K562 (cell line): ENCODE results near the gene UTP25.

Experiments
- ARNT ChIP-seq, 2 experiments: fragments of 450-650 bp; IDR thresholded peaks; 2 replicates each; pipeline ENCODE4 v1.6.1; 2016; ENCODE audit warnings: mild to moderate bottlenecking in 1 of 2
- CREB1 ChIP-seq, 2 experiments: sonication (generic) in 1 of 2; formaldehyde crosslinking in 1 of 2; IDR thresholded peaks; 2 replicates each; pipeline versions ENCODE4 v1.6.1 to v1.8.0; 2012 to 2022; ENCODE audit warnings: inconsistent platforms in 1 of 2, mild to moderate bottlenecking in 1 of 2, missing genetic modification reagents in 1 of 2, moderate library complexity in 1 of 2
- ETS1 ChIP-seq: conservative IDR thresholded peaks from 2 replicates; pipeline ENCODE4 v1.6.1; 2011; ENCODE audit warnings: low read depth, mild to moderate bottlenecking, low read length; ENCODE audit not compliant: control insufficient read depth
- EZH2 ChIP-seq: IDR thresholded peaks from 2 replicates; pipeline ENCODE4 v1.6.1; 2012; ENCODE audit warnings: low read depth, mild to moderate bottlenecking, inconsistent platforms, low read length, borderline replicate concordance
- KLF10 ChIP-seq: fragments of 250-450 bp; sonication (Bioruptor Pico); IDR thresholded peaks from 2 replicates; pipeline ENCODE4 v1.6.1; 2021; ENCODE audit warnings: matching md5 sums
- POLR2A ChIP-seq: fragments of 450-650 bp; conservative IDR thresholded peaks from 2 replicates; pipeline ENCODE4 v1.6.1; 2016
- RBM22 ChIP-seq: fragments of 200-400 bp; formaldehyde crosslinking; IDR thresholded peaks from 2 replicates; pipeline ENCODE4 v1.6.1; 2018; ENCODE audit warnings: low read length, low read depth; ENCODE audit not compliant: poor library complexity, severe bottlenecking
- ZBTB26 ChIP-seq: fragments of 450-650 bp; formaldehyde crosslinking; IDR thresholded peaks from 2 replicates; pipeline ENCODE4 v1.4.0; 2022; ENCODE audit warnings: missing genetic modification characterization
- ZNF274 ChIP-seq: IDR thresholded peaks from 2 replicates; pipeline ENCODE4 v1.6.1; 2011; ENCODE audit warnings: low read depth, mild to moderate bottlenecking, low read length, moderate library complexity, borderline replicate concordance
- TF ChIP-seq, protein P1 (sequence below): sonication (generic); formaldehyde crosslinking; IDR thresholded peaks from 2 replicates; pipeline ENCODE4 v1.8.0; 2022; ENCODE audit warnings: mild to moderate bottlenecking, missing genetic modification reagents

DNA sequence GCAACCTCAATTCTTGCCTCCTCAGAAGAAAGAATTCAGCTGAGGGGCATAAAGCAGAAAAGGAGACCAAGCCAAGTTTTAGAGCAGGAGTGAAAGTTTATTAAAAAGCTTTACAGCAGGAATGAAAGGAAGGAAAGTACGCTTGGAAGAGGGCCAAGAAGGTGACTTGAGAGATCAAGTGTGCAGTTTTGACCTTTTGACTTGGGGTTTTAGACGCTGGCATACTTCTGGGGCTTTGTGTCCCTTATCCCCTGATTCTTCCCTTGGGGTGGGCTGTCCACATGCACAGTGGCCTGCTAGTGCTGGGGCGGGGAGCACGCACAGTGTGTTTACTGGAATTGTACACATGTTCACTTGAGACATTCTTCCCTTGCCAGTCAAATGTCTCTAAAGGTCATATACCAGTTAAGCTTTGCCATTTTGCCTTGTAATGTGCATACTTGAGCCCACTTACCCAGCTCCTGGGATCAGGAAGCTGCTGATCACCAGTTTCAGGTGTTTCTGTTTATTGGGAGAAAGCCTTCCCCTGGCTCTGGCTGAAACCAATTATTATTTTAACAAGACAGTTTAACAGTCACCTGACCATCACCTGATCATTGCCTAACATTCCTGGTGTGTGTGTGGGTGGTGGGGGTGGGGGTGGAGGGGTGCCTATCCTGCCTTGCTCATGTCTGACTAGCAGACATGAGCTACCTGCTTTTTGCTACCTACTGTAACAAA is 36.2 kb downstream of the UTP25 start:
- no peak for TF ChIP-seq EZH2
- no peak for TF ChIP-seq ZNF274
- no peak for TF ChIP-seq RBM22
- TF ChIP-seq, protein P1, sequence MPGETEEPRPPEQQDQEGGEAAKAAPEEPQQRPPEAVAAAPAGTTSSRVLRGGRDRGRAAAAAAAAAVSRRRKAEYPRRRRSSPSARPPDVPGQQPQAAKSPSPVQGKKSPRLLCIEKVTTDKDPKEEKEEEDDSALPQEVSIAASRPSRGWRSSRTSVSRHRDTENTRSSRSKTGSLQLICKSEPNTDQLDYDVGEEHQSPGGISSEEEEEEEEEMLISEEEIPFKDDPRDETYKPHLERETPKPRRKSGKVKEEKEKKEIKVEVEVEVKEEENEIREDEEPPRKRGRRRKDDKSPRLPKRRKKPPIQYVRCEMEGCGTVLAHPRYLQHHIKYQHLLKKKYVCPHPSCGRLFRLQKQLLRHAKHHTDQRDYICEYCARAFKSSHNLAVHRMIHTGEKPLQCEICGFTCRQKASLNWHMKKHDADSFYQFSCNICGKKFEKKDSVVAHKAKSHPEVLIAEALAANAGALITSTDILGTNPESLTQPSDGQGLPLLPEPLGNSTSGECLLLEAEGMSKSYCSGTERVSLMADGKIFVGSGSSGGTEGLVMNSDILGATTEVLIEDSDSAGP (CRISPR knock-in tag) = no peak
- TF ChIP-seq POLR2A = no peak
- TF ChIP-seq CREB1 (IDR thresholded peaks at IDR 0.05) = no peak
- no peak for TF ChIP-seq CREB1 (CRISPR knock-in tag; IDR thresholded peaks at IDR 0.05)
- no peak for TF ChIP-seq ZBTB26
- TF ChIP-seq ETS1 = no peak
- no peak for TF ChIP-seq KLF10 (CRISPR knock-in tag)
- TF ChIP-seq ARNT (IDR thresholded peaks at IDR 0.05) = no peak
